Measurements from ENCODE around the gene ITGA2B.

- TF ChIP-seq CTCF (IDR thresholded peaks at IDR 0.05) (no peak), EP300 (IDR thresholded peaks at IDR 0.05) (no peak)
These were observed 29.8 kb downstream of the ITGA2B start for GRCh38 chr17:44359458-44360143.
